Sigmoid colon (tissue), 4 donors: Measurements from ENCODE around the gene AFAP1.
A peak's percentile ranks its signal among the peaks of the same experiment; 100 is the strongest.

Experiments used
- CTCF ChIP-seq, 4 experiments: fragments of 450-650 bp in 3 of 4; fragments of 200-600 bp in 1 of 4; IDR thresholded peaks; one replicate each; pipeline ENCODE4 v1.5.1; 2016 to 2019; ENCODE audit warnings: antibody characterized with exemption in 4 of 4, mild to moderate bottlenecking in 3 of 4, moderate library complexity in 2 of 4
- EP300 ChIP-seq, 4 donors: sonication (generic); formaldehyde crosslinking; IDR thresholded peaks; one replicate each; pipeline ENCODE4 v1.6.1; 2017; ENCODE audit warnings: antibody characterized with exemption in 4 of 4

- no peak for TF ChIP-seq CTCF (IDR thresholded peaks at IDR 0.05)
- TF ChIP-seq EP300 (IDR thresholded peaks at IDR 0.05): peak in 1 of 4 donors; percentile 18
These were observed 28.6 kb downstream of the AFAP1 start for GRCh38 chr4:7910952-7911578.
